Panc1 (cell line): ENCODE data around the gene TANK. TPM values are rescaled to one million over a fixed set of nuclear protein-coding genes. Genes with fewer than 3 reads are reported as not detected.
A peak's percentile ranks its signal among the peaks of the same experiment; 100 is the strongest.

Experiments
- ATAC-seq: fragments of 200-7000 bp; cut with Tn5 transposase; 2 replicates; pipeline ENCODE4 v1.9.1; 2020; ENCODE audit warnings: mild to moderate bottlenecking, moderate library complexity
- BruUV-seq: library from RNA; stranded (reverse); fragments of 400-500 nt; replicated peaks from 2 replicates; lab custom pipeline; 2021; lab: Mats Ljungman, UMichigan
- CTCF ChIA-PET: fragments of 300-600 bp; sonication (Branson Sonifier 250); formaldehyde crosslinking; loops from one replicate; lab custom pipeline; 2022; ENCODE audit warnings: antibody characterized with exemption; lab: Charles Lee
- POLR2A ChIA-PET: fragments of 300-600 bp; sonication (Branson Sonifier 250); formaldehyde crosslinking; loops from one replicate; lab custom pipeline; 2022; ENCODE audit warnings: antibody characterized with exemption; lab: Charles Lee
- DNase-seq: peaks from one replicate; pipeline ENCODE4 v3.0.0-alpha.2; 2010; ENCODE audit warnings: low read depth, low spot score
- H3K27ac ChIP-seq: 2 replicates; pipeline ENCODE4 v1.5.1; 2011; ENCODE audit warnings: mild to moderate bottlenecking, low read length, inconsistent platforms
- H3K27me3 ChIP-seq: fragments of 200-500 bp; sonication (Bioruptor generic); 2 replicates; pipeline ENCODE4 v1.6.0; 2014; ENCODE audit warnings: low read length, inconsistent platforms; ENCODE audit not compliant: control insufficient read depth, insufficient read depth
- H3K36me3 ChIP-seq: fragments of 200-500 bp; sonication (Bioruptor generic); 2 replicates; pipeline ENCODE4 v1.5.1; 2014; ENCODE audit warnings: inconsistent platforms, mild to moderate bottlenecking, low read length, moderate library complexity; ENCODE audit not compliant: control insufficient read depth, insufficient read depth
- H3K4me1 ChIP-seq: 2 replicates; pipeline ENCODE4 v1.5.1; 2011; ENCODE audit warnings: inconsistent platforms, mild to moderate bottlenecking, low read length, moderate library complexity; ENCODE audit not compliant: control insufficient read depth, insufficient read depth
- H3K4me3 ChIP-seq, 2 experiments: 2 replicates each; pipeline ENCODE4 v1.5.1; 2011 to 2012; ENCODE audit warnings: low read depth in 2 of 2, low read length in 2 of 2, mild to moderate bottlenecking in 2 of 2, inconsistent platforms in 1 of 2, moderate library complexity in 1 of 2
- H3K9me3 ChIP-seq: fragments of 200-500 bp; sonication (Bioruptor generic); 2 replicates; pipeline ENCODE4 v1.5.1; 2014; ENCODE audit warnings: low read depth, mild to moderate bottlenecking, inconsistent platforms, low read length, moderate library complexity; ENCODE audit not compliant: control insufficient read depth, insufficient read depth
- POLR2AphosphoS5 ChIP-seq: IDR thresholded peaks from 2 replicates; pipeline ENCODE4 v1.6.1; 2012; ENCODE audit warnings: mild to moderate bottlenecking, low read depth, low read length, moderate library complexity
- REST ChIP-seq, 2 experiments: IDR thresholded peaks; 2 replicates each; pipeline ENCODE4 v1.6.1; 2011 to 2012; ENCODE audit warnings: low read depth in 2 of 2, control low read depth in 1 of 2, low read length in 1 of 2, mild to moderate bottlenecking in 1 of 2, moderate library complexity in 1 of 2; ENCODE audit not compliant: insufficient read depth in 1 of 2
- SIN3A ChIP-seq: IDR thresholded peaks from 2 replicates; pipeline ENCODE4 v1.6.1; 2012; ENCODE audit warnings: low read depth, mild to moderate bottlenecking, low read length, moderate library complexity, borderline replicate concordance; ENCODE audit not compliant: insufficient read depth
- TCF7L2 ChIP-seq: IDR thresholded peaks from 2 replicates; pipeline ENCODE4 v1.6.1; 2011; ENCODE audit warnings: mild to moderate bottlenecking, low read depth, low read length, inconsistent platforms
- in situ Hi-C: cut with HindIII; loops from 2 replicates; pipeline ENCODE4 v1.10.0; 2016; ENCODE audit warnings: low sequenced_read_pairs, low pct_unique_long_range_greater_than_20kb
- intact Hi-C: fragments of 100-400 bp; cut with micrococcal nuclease; formaldehyde crosslinking; loops from one replicate; pipeline ENCODE4 v1.10.0; 2022; ENCODE audit not compliant: unreplicated experiment
- total RNA-seq: library from RNA; stranded (reverse); gene quantifications from one replicate; pipeline ENCODE4 v1.2.1, GENCODE V29; 2021; ENCODE audit not compliant: unreplicated experiment
- TF ChIP-seq, protein P1 (sequence below): fragments of 450-650 bp; IDR thresholded peaks from 2 replicates; pipeline ENCODE4 v1.5.1; 2017; ENCODE audit warnings: mild to moderate bottlenecking

TANK gene
- total RNA-seq, 1 experiment from 2014 or later: 36.0 TPM

- POLR2A ChIA-PET: no interaction called here
- CTCF ChIA-PET: no interaction called here
- no peaks in the 10 kb centered on the region; the same call in 1 of the 2 replicates for H3K36me3 ChIP-seq
- no peak overlapping the region; the same call in 1 of the 2 replicates for H3K27ac ChIP-seq
- intact Hi-C loops: no loop called here
- H3K27me3 ChIP-seq: no peaks in the 10 kb centered on the region
- no peak for TF ChIP-seq TCF7L2
- TF ChIP-seq SIN3A: 0 out of 2 replicates have a peak, but pooled peaks have one; percentile 15
- DNase-seq (no peak), ATAC-seq (peak; percentile 79)
- in situ Hi-C loops: no loop called here
- no peaks in the 10 kb centered on the region for H3K9me3 ChIP-seq
- BruUV-seq: no TSS peak
- peaks cover 8% of the 10 kb centered on the region for H3K4me1 ChIP-seq
- peak overlapping the region; percentile 46 to 74 for H3K4me3 ChIP-seq
Measured at GRCh38 chr2:161237392-161238264, 77.4 kb downstream of the TANK start.

- H3K4me1 ChIP-seq: peaks cover 8% of the 10 kb centered on the region
- no peak overlapping the region for H3K27ac ChIP-seq
- in situ Hi-C loops (no loop called here), intact Hi-C loops (no loop called here)
- H3K27me3 ChIP-seq: no peaks in the 10 kb centered on the region
- H3K9me3 ChIP-seq: no peaks in the 10 kb centered on the region
- H3K4me3 ChIP-seq: peak overlapping the region; percentile 46 to 74
- POLR2A ChIA-PET: no interaction called here
- ATAC-seq (no peak), DNase-seq (no peak)
- H3K36me3 ChIP-seq: no peaks in the 10 kb centered on the region; the same call in 1 of the 2 replicates
- CTCF ChIA-PET: no interaction called here
- no TSS peak for BruUV-seq
- TF ChIP-seq TCF7L2: no peak
- no peak for TF ChIP-seq SIN3A
- no peak for TF ChIP-seq REST (IDR thresholded peaks at IDR 0.05; ENCODE audit: insufficient read depth in 1 of 2, low read depth in 2 of 2, low read length in 1 of 2)
- TF ChIP-seq, protein P1, sequence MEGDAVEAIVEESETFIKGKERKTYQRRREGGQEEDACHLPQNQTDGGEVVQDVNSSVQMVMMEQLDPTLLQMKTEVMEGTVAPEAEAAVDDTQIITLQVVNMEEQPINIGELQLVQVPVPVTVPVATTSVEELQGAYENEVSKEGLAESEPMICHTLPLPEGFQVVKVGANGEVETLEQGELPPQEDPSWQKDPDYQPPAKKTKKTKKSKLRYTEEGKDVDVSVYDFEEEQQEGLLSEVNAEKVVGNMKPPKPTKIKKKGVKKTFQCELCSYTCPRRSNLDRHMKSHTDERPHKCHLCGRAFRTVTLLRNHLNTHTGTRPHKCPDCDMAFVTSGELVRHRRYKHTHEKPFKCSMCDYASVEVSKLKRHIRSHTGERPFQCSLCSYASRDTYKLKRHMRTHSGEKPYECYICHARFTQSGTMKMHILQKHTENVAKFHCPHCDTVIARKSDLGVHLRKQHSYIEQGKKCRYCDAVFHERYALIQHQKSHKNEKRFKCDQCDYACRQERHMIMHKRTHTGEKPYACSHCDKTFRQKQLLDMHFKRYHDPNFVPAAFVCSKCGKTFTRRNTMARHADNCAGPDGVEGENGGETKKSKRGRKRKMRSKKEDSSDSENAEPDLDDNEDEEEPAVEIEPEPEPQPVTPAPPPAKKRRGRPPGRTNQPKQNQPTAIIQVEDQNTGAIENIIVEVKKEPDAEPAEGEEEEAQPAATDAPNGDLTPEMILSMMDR: no peak
- TF ChIP-seq POLR2AphosphoS5: no peak
Measured at GRCh38 chr2:161238265-161238559, 78.0 kb downstream of the TANK start.
